Fibroblast of skin of scalp (primary cell): ENCODE data around the gene DCANP1. TPM values are rescaled to one million over a fixed set of nuclear protein-coding genes. Genes with fewer than 3 reads are reported as not detected.
A peak's percentile ranks its signal among the peaks of the same experiment; 100 is the strongest.
"Not testable (repeated sequence)": the region's sequence is repeated elsewhere in the genome, so short reads cannot be mapped to it uniquely, and the experiment has no call there.

Experiments
- DNase-seq: peaks from one replicate; pipeline ENCODE4 v3.0.0-alpha.2; 2013
- polyA plus RNA-seq, 2 experiments: library from polyadenylated mRNA; unstranded; fragments of 120-200 nt; gene quantifications; one replicate each; pipeline ENCODE4 v1.2.1, GENCODE V29; 2013; ENCODE audit not compliant: insufficient read length in 2 of 2

Gene DCANP1
- polyA plus RNA-seq (2013, experiment 1 of 2; ENCODE audit: insufficient read length): not detected
- polyA plus RNA-seq (2013, experiment 2 of 2; ENCODE audit: insufficient read length): not detected

- DNase-seq: no peak
Measured at GRCh38 chr5:135447298-135447929, at the start of gene DCANP1. Gene DCANP1 (minus strand): TSS chr5:135447348. CDS start chr5:135447108, 240 bp downstream.

GRCh38 chr5:135495531-135495930 lies 48.4 kb upstream of the DCANP1 start:
- DNase-seq: not testable (repeated sequence)

- no peak for DNase-seq
Measured at GRCh38 chr5:135494196-135494595, 47.0 kb upstream of the DCANP1 start.

DNA sequence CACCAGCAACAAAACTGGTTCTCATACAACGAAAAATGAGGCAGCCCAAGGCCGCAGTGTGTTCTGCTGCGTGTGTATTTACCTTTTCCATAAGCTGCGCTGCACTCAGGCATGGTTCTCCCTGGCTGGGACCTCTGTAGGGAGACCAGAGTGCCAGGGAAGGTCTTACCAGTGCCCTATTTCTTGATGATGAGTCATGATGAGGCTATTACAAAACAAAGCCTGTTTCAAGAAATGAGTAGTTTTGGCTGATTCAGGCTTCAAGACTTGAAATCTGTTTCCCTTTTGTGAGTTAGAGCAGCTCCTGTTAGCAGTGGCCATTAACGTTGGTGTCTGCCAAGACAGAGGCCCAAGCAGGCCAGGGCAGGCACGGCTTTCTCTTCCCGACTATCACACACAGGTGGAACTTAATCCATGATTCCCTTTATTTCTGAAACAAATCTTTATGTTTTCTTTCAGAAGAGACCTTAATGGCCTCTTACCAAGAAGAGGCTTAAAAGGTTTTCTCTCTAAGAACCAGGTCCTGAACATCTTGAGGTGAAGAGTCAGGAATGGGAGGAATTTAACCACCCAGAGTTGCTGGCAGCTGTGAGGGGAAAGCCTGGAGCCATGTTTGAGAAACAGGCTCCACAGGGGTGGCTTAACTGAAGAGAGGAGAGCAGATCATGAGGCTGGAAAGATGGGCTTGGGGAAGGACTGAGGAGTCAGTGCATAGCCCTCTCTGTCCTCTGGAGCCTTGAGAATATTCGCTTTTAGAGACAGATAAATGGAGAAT lies 46.4 kb upstream of the DCANP1 start:
- peak; percentile 80 for DNase-seq

DNA sequence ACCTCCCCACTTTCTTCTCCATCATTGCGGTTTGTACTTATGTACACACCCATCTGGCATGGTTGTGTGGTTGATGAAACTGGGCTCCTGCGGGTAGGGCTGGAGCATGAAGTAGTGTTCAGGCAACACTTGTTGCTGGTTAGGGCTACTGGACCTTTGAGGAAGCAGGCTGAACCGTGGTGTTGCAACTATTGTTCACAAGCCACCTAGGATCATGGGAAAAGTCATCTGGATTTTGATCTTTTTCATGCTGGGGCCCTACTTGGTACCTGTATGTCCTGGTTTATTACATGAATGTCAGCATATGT lies 45.1 kb upstream of the DCANP1 start:
- no peak for DNase-seq

- DNase-seq: no peak
Measured at GRCh38 chr5:135491552-135492318, 44.6 kb upstream of the DCANP1 start.

GRCh38 chr5:135491038-135491551 lies 43.9 kb upstream of the DCANP1 start:
- no peak for DNase-seq

- no peak for DNase-seq
Measured at GRCh38 chr5:135490245-135491037, 43.3 kb upstream of the DCANP1 start.

DNA sequence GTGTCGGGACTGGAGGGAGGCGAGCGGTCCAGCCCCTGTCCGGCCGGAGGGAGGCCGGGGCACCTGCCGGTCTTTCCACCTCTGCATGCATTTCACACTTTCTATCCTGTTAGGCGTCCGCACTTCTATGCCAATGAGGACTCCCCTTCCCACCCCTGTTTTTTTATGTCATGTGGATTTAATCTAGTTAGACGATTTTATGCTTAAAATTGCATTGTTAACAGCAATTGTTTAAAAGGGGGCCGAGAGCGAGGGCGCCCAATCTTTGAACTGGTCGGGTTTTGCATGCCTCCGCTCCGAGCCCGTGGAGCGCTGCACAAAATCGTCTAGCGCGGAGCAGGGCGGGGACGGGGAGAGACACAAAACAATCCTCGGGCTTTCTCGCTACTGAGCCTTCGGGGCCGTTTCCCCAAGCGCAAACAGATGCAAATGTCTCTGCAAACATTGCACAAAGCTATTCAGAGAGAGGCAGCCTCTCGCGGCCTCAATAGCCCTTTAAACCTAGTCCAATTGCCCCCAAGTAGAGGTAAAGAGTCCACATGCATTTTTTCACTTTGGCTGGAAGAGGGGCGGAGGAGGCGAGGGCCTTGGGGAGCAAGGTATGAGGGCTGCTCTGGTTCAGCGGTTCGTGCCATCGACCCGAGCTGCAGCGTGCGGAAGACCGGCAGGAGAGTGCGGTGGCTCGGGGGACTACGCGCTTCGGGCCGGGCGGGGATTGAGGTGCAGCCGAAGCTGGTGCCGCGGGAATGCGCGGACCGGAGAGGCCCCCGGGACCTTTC lies 42.5 kb upstream of the DCANP1 start:
- DNase-seq: no peak

DNA sequence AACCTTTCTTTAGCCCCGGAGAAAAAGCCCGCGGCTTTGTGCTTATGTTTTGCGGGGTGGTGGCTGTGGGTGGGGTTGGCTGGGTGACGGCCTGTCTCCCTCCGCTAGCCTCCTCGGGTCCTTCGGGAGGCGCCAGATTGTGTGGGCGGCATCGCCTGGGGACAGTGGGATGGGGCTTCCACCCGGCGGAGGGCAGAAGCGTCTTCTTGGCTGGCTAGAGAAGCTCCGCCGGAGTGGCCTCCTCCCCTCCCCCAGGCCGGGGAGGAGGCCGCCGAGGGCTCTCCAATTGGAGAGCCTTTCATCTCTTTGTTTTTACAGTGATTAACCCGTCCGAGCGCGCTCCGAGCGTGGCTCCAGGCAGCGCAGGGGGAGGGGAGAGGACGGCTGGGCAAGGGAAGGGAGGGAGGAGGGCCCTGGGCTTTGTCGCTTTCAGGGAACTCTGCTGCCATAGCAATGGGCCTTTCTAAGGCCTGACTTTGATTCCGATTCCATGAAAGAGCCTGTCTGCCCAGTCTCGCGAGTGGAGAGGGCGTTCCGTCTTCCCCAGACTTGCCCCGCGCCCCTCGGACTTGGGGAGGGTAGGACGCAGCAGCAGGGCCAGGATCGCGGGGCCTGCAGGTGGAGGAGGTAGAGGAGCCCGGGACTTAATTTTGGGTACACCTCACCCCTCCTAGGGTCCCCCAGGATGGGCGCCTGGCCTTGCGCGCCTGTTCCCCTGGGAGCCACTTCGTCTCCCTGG lies 41.7 kb upstream of the DCANP1 start:
- peak; percentile 80 for DNase-seq

DNA sequence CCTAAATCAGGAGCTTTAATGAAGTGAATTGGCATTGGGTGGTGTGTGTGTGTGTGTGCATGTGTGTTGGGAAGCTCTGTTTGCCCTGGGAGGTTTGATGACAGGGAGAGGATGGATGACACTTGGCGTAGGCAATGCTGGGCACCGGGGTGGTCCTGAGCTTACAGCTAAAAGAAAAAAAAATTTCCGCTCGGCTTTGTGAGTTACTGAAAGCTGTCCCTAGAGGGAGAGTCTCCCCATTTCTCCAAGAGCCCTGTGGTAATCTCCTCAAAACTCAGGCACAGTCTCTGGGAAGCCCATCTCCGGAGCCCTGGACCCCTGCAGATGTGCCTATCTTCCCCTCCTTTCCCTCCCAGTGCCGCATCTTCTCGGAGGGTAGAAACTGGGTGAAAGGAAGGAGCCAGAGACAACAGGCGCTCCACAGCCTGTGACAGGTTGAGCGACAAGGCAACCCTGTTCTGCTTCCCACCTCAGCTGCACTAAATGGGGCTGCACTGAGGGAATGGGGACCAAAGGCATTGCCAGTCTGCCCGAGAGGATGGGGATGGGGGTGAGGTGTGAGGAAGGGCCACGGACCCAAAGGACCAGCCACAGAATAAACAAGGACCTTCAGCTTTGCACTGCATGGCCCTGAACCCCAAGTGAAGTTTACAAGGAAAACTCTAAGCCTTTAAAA lies 40.8 kb upstream of the DCANP1 start:
- DNase-seq: no peak

- DNase-seq: no peak
Measured at GRCh38 chr5:135487037-135487395, 39.9 kb upstream of the DCANP1 start.

GRCh38 chr5:135486131-135487036 lies 39.2 kb upstream of the DCANP1 start:
- DNase-seq: no peak

DNA sequence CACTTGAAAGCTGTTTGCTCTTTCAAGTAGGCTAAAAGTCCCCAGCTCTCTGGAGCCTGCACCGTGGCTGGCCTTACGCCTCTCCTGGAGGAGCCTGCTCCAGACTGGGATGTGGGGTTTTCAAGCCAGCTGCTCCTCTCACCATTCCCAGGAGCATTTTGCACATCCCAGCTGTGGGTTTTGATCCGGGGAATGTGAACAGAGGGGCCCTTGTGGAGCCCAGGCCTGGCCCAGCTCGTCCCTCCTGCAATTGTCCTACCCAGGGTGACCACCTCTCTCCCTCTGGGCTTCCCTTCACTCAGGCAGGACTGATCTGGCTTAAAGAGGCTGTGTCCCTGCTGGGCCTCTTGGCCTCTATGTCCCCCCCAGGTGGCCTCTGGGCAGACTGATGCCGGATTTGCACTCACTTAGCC lies 37.5 kb upstream of the DCANP1 start:
- no peak for DNase-seq

- no peak for DNase-seq
Measured at GRCh38 chr5:135483254-135483653, 36.1 kb upstream of the DCANP1 start.

- DNase-seq: no peak
Measured at GRCh38 chr5:135482381-135482933, 35.3 kb upstream of the DCANP1 start.

DNA sequence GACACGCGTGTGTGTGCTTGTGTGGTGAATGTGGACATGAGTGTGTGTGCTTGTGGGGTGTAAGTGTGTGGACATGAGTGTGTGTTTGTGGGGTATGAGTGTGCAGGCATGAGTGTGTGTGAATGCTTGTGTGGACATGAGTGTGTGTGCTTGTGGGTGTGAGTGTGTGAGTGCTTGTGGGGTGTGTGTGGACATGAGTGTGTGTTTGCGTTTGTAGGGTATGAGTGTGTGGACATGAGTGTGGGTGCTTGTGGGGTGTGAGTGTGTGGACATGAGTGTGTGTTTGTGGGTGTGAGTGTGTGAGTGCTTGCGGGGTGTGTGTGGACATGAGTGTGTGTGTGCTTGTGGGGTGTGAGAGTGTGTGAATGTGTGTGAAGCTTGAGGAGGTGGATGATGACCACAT lies 34.8 kb upstream of the DCANP1 start:
- no peak for DNase-seq

GRCh38 chr5:135481387-135481786 lies 34.2 kb upstream of the DCANP1 start:
- no peak for DNase-seq

DNA sequence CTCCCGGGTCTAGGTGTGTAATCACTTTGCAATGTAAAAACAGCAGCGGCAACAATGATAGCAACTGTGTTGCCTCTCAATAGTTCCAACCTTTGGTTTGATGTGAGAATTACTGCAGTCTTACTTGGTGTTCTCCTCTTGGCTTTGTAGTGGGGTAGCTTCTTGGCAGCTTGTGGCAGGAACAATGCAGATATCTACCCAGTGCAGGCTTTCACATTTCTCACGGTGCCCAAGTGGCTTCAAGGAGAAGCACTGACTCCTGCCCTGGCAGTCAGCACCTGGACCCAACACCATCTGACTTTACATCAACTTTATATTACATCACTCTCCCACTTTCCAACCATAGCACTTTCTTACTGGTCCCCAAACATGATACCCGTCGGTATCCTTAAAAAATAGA lies 33.4 kb upstream of the DCANP1 start:
- no peak for DNase-seq
